ENCODE data around the gene PPFIA4. TPM values are rescaled to one million over a fixed set of nuclear protein-coding genes. Genes with fewer than 3 reads are reported as not detected.

The PPFIA4 gene
- total RNA-seq, 1 experiment from 2014 or later, result 10.8 TPM

DNA sequence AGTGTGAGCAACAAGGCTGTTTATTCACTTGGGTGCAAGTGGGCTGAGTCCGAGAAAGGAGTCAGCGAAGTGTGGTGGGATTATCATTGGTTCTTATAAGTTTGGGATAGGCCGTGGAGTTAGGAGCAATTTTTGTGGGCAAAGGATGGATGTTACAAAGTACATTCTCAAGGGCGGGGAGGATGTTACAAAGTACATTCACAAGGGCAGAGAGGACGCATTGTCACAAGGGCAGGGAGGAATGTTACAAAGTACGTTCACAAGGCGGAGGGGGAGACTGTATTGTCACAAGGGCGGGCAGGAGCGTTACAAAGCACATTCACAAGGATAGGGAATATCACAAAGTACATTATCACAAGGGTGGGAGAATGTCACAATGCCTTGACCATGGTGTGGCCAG, 24.3 kb upstream of the PPFIA4 start:
- RAD21 ChIA-PET (ENCODE audit: low non-redundant PET in 1 of 2, low total read pairs in 2 of 2, uncharacterized antibody in 2 of 2, unreplicated experiment in 2 of 2), result no interaction called here

More for the DNA sequence above, 24.3 kb upstream of the PPFIA4 start:
- ATAC-seq, result no peak
- no peak overlapping the region for H3K4me2 ChIP-seq (ENCODE audit: low read length)
- CTCF ChIA-PET, result no interaction called here
- H3K9me2 ChIP-seq (ENCODE audit: insufficient read depth), result no peaks in the 10 kb centered on the region
- H4K20me1 ChIP-seq (ENCODE audit: insufficient read depth), result no peaks in the 10 kb centered on the region
- no peaks in the 10 kb centered on the region; the same call in 1 of the 2 replicates for H3K27me3 ChIP-seq (ENCODE audit: insufficient read depth, low read length)
- H3K9me3 ChIP-seq (ENCODE audit: control insufficient read depth in 1 of 2, insufficient read depth in 1 of 2, low read depth in 1 of 2, low read length in 2 of 2), result no peaks in the 10 kb centered on the region
- H3K4me1 ChIP-seq (ENCODE audit: control insufficient read depth in 1 of 2, insufficient read depth in 2 of 2, low read length in 2 of 2), result peaks cover 5 to 12% of the 10 kb centered on the region in 2 experiments
- BruUV-seq (replicated peaks), result no TSS peak
- no peak overlapping the region for H3K4me3 ChIP-seq (replicated peaks in 1 of 2; ENCODE audit: low read depth in 1 of 2, low read length in 2 of 2)
- POLR2A ChIA-PET, result interaction anchor here (0.6 kb wide), 1 partner anchor 1157 kb away, joined by 3 read pairs; no protein-coding TSS in a partner anchor
- intact Hi-C loops (cut with micrococcal nuclease), result no loop called here
- H3K27ac ChIP-seq (ENCODE audit: low read depth, low read length), result no peak overlapping the region
- H2AFZ ChIP-seq (ENCODE audit: low read depth, low read length, poor library complexity, severe bottlenecking), result no peak overlapping the region
- no peak for DNase-seq (ENCODE audit: low read depth, low spot score)
- H3K36me3 ChIP-seq (ENCODE audit: control insufficient read depth in 1 of 2, insufficient read depth in 2 of 2, low read length in 2 of 2), result no peaks in the 10 kb centered on the region
- no peaks in the 10 kb centered on the region for H3K79me2 ChIP-seq (ENCODE audit: insufficient read depth, low read length)
- TF ChIP-seq POLR2A (IDR thresholded peaks at IDR 0.05; ENCODE audit: borderline replicate concordance, extremely low read depth, insufficient read depth, insufficient read length) (no peak), SP1 (IDR thresholded peaks at IDR 0.05; ENCODE audit: low read depth) (no peak), EZH2 (IDR thresholded peaks at IDR 0.05) (no peak), ZFX (IDR thresholded peaks at IDR 0.05) (no peak), MAX (IDR thresholded peaks at IDR 0.05) (no peak), ZNF274 (IDR thresholded peaks at IDR 0.05; ENCODE audit: low read depth, low read length) (no peak), CBX3 (IDR thresholded peaks at IDR 0.05; ENCODE audit: low read depth) (no peak), ELF1 (IDR thresholded peaks at IDR 0.05; ENCODE audit: borderline replicate concordance, low read depth) (no peak), RAD21 (IDR thresholded peaks at IDR 0.05; ENCODE audit: low read depth) (no peak), FOSL1 (IDR thresholded peaks at IDR 0.05; ENCODE audit: low read depth) (no peak), POLR2AphosphoS5 (IDR thresholded peaks at IDR 0.05; ENCODE audit: low read depth, low read length) (no peak), JUND (IDR thresholded peaks at IDR 0.05) (no peak), ZBTB33 (IDR thresholded peaks at IDR 0.05; ENCODE audit: extremely low read depth, insufficient replicate concordance, low read length) (no peak), SRF (IDR thresholded peaks at IDR 0.05; ENCODE audit: low read depth) (no peak), EGR1 (IDR thresholded peaks at IDR 0.05; ENCODE audit: low read depth) (no peak), YY1 (IDR thresholded peaks at IDR 0.05; ENCODE audit: extremely low read depth, insufficient replicate concordance, low read depth, low read length) (no peak)
- TF ChIP-seq, protein P1, sequence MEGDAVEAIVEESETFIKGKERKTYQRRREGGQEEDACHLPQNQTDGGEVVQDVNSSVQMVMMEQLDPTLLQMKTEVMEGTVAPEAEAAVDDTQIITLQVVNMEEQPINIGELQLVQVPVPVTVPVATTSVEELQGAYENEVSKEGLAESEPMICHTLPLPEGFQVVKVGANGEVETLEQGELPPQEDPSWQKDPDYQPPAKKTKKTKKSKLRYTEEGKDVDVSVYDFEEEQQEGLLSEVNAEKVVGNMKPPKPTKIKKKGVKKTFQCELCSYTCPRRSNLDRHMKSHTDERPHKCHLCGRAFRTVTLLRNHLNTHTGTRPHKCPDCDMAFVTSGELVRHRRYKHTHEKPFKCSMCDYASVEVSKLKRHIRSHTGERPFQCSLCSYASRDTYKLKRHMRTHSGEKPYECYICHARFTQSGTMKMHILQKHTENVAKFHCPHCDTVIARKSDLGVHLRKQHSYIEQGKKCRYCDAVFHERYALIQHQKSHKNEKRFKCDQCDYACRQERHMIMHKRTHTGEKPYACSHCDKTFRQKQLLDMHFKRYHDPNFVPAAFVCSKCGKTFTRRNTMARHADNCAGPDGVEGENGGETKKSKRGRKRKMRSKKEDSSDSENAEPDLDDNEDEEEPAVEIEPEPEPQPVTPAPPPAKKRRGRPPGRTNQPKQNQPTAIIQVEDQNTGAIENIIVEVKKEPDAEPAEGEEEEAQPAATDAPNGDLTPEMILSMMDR (IDR thresholded peaks at IDR 0.05 in 2 of 3, conservative IDR thresholded peaks at IDR 0.05 in 1 of 3; ENCODE audit: borderline replicate concordance in 1 of 3, insufficient read depth in 1 of 3, low read depth in 2 of 3, low read length in 2 of 3), result no peak
- TF ChIP-seq, protein P2, sequence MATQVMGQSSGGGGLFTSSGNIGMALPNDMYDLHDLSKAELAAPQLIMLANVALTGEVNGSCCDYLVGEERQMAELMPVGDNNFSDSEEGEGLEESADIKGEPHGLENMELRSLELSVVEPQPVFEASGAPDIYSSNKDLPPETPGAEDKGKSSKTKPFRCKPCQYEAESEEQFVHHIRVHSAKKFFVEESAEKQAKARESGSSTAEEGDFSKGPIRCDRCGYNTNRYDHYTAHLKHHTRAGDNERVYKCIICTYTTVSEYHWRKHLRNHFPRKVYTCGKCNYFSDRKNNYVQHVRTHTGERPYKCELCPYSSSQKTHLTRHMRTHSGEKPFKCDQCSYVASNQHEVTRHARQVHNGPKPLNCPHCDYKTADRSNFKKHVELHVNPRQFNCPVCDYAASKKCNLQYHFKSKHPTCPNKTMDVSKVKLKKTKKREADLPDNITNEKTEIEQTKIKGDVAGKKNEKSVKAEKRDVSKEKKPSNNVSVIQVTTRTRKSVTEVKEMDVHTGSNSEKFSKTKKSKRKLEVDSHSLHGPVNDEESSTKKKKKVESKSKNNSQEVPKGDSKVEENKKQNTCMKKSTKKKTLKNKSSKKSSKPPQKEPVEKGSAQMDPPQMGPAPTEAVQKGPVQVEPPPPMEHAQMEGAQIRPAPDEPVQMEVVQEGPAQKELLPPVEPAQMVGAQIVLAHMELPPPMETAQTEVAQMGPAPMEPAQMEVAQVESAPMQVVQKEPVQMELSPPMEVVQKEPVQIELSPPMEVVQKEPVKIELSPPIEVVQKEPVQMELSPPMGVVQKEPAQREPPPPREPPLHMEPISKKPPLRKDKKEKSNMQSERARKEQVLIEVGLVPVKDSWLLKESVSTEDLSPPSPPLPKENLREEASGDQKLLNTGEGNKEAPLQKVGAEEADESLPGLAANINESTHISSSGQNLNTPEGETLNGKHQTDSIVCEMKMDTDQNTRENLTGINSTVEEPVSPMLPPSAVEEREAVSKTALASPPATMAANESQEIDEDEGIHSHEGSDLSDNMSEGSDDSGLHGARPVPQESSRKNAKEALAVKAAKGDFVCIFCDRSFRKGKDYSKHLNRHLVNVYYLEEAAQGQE (IDR thresholded peaks at IDR 0.05; ENCODE audit: low read depth), result no peak
- no peak overlapping the region for H3K9ac ChIP-seq (ENCODE audit: low read length)

All from HCT116 (cell line).